Measurements from ENCODE around the gene RRP7A.
A peak's percentile ranks its signal among the peaks of the same experiment; 100 is the strongest.

RRP7A gene

GRCh38 chr22:42471441-42471840, 48.2 kb downstream of the RRP7A start:
- H3K27ac ChIP-seq = no peak overlapping the region
- TF ChIP-seq CTCF (IDR thresholded peaks at IDR 0.05) = no peak
- TF ChIP-seq ZFX (IDR thresholded peaks at IDR 0.05; ENCODE audit: borderline replicate concordance) = no peak

- TF ChIP-seq ZFX (IDR thresholded peaks at IDR 0.05; ENCODE audit: borderline replicate concordance) = no peak
- TF ChIP-seq CTCF (IDR thresholded peaks at IDR 0.05) = no peak
- no peak overlapping the region for H3K27ac ChIP-seq
These were observed 49.1 kb downstream of the RRP7A start for GRCh38 chr22:42470366-42471082.

GRCh38 chr22:42468841-42469240, 50.8 kb downstream of the RRP7A start:
- TF ChIP-seq CTCF (IDR thresholded peaks at IDR 0.05) (no peak), ZFX (IDR thresholded peaks at IDR 0.05; ENCODE audit: borderline replicate concordance) (no peak)
- no peak overlapping the region for H3K27ac ChIP-seq

GRCh38 chr22:42462016-42462415, 57.6 kb downstream of the RRP7A start:
- 0 out of 2 replicates have a peak overlapping the region, but pooled peaks have one; percentile 12 for H3K27ac ChIP-seq
- TF ChIP-seq CTCF (IDR thresholded peaks at IDR 0.05) = no peak
- no peak for TF ChIP-seq ZFX (IDR thresholded peaks at IDR 0.05; ENCODE audit: borderline replicate concordance)

DNA sequence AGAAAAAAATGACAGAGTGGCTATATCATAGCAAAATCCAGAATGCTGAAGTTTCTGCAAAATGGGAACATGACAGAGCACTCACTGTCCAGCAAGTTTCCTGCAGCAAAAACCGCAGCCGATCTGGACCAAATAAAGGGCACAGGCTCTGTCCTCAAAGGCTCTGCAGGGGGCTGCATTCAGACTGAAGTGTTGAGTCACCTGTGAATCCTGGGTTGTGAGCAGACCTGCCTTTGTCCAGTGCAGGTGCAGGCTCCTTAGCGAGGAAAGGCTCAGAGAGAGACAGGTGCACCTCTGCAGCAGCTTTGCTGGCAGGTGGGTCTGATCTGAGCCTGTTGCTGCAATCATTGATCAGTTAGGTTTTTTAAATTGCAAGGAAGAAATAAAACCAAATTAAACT, 58.1 kb downstream of the RRP7A start:
- TF ChIP-seq ZFX (IDR thresholded peaks at IDR 0.05; ENCODE audit: borderline replicate concordance) = no peak
- no peak for TF ChIP-seq CTCF (IDR thresholded peaks at IDR 0.05)
- H3K27ac ChIP-seq = 0 out of 2 replicates have a peak overlapping the region, but pooled peaks have one; percentile 12

Measured in 22Rv1 (cell line).